ENCODE data around the gene JAKMIP2.
"Not testable (repeated sequence)": the region's sequence is repeated elsewhere in the genome, so short reads cannot be mapped to it uniquely, and the experiment has no call there.

JAKMIP2 gene

GRCh38 chr5:147635882-147636728 lies 146.4 kb downstream of the JAKMIP2 start:
- DNase-seq: no peak
- in situ Hi-C loops (cut with HindIII; ENCODE audit: low pct_ligation_motif_present, low pct_unique_long_range_greater_than_20kb, low sequenced_read_pairs): no loop called here

GRCh38 chr5:147635439-147635838 lies 147.1 kb downstream of the JAKMIP2 start:
- in situ Hi-C loops (cut with HindIII; ENCODE audit: low pct_ligation_motif_present, low pct_unique_long_range_greater_than_20kb, low sequenced_read_pairs); DNase-seq: not testable (repeated sequence)

DNA sequence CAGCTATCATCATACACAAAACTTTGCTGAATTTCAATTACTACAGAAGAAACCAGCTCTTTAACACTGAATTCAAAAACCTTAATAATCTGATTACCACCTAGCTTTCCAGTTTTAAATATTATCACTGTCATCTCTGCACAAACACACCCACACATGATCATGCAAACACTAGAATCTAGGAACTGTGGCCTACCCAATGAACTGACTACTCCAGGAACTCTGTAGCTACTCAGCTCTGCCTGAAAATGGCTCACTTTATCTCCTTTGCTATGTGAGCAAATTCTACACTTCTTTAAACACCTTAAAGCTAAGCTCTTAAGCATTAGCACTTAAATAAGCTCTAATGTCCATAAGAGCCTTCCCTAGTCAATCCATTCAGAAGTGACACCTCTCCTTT lies 149.4 kb downstream of the JAKMIP2 start:
- DNase-seq: no peak
- in situ Hi-C loops (cut with HindIII; ENCODE audit: low pct_ligation_motif_present, low pct_unique_long_range_greater_than_20kb, low sequenced_read_pairs): no loop called here

DNA sequence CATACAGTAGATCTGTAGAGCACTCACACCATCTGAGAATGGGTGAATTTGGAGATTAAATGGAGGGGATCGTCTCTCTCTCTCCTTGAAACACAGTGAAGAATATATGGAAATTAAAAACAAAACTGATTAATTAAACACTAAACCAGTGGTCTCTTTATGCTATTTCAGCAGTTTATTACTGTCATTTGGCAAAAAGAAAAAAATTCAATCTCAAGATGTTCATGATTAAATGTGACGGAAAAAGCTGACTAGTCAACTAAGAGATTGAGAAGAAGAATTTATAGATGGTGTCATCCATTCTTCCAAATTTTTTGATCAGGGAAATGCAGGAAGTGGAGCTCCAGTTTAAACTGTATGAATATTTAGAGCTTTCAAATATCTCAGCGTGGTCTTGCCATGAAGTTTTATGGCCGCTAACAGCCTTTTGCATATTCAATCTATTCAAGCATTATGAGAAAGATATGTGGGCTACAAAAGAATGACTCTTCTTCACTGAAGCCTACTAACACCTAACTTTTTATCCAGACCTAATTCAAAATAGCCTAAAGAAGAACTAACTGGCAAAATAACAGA lies 151.0 kb downstream of the JAKMIP2 start:
- DNase-seq: no peak
- in situ Hi-C loops (cut with HindIII; ENCODE audit: low pct_ligation_motif_present, low pct_unique_long_range_greater_than_20kb, low sequenced_read_pairs): no loop called here

GRCh38 chr5:147629196-147629595 lies 153.3 kb downstream of the JAKMIP2 start:
- in situ Hi-C loops (cut with HindIII; ENCODE audit: low pct_ligation_motif_present, low pct_unique_long_range_greater_than_20kb, low sequenced_read_pairs): no loop called here
- no peak for DNase-seq

DNA sequence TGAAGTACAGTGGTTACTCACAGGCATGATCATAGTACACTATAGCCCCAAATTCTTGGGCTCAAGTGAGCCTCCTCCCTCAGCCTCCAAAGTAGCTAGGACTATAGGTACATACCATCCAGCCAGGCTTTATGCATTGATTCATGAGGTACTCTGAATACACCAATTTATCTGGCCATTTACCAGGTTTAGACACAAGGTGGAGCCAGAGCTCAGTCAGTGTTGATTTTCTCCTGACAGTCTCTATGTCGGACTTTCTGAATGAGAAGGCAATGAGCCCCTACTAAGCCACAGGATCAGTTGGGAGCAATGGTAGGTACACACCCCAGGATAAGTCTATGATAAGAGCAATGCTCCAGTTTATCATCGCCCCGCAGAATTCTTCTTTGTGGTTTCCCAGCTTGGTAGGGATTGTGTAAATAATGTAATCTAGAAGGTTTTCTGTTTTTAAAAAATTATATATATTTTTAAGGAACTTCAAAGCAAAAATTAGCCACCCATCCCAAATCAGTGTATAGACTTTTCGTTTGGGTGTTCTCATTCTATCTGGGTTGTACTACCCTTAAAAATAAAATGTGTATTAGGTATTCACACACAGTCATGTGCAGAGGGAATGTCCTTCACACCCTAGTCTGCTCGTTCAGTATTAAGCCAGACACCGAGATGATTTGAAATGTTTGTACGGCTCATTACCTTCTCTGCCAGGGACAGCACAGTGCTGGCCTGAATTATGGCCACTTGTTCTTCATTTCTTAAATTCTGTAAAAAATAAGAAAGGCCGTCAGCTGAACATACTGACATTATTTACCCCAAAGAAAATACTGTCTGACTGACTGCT lies 154.3 kb downstream of the JAKMIP2 start:
- in situ Hi-C loops (cut with HindIII; ENCODE audit: low pct_ligation_motif_present, low pct_unique_long_range_greater_than_20kb, low sequenced_read_pairs): no loop called here
- DNase-seq: peak; percentile 66

GRCh38 chr5:147626464-147626863 lies 156.1 kb downstream of the JAKMIP2 start:
- no peak for DNase-seq
- in situ Hi-C loops (cut with HindIII; ENCODE audit: low pct_ligation_motif_present, low pct_unique_long_range_greater_than_20kb, low sequenced_read_pairs): no loop called here

GRCh38 chr5:147621016-147621415 lies 161.5 kb downstream of the JAKMIP2 start:
- DNase-seq: no peak
- in situ Hi-C loops (cut with HindIII; ENCODE audit: low pct_ligation_motif_present, low pct_unique_long_range_greater_than_20kb, low sequenced_read_pairs): no loop called here

- no peak for DNase-seq
- in situ Hi-C loops (cut with HindIII; ENCODE audit: low pct_ligation_motif_present, low pct_unique_long_range_greater_than_20kb, low sequenced_read_pairs): no loop called here
These were observed 163.1 kb downstream of the JAKMIP2 start for GRCh38 chr5:147619281-147619878.

DNA sequence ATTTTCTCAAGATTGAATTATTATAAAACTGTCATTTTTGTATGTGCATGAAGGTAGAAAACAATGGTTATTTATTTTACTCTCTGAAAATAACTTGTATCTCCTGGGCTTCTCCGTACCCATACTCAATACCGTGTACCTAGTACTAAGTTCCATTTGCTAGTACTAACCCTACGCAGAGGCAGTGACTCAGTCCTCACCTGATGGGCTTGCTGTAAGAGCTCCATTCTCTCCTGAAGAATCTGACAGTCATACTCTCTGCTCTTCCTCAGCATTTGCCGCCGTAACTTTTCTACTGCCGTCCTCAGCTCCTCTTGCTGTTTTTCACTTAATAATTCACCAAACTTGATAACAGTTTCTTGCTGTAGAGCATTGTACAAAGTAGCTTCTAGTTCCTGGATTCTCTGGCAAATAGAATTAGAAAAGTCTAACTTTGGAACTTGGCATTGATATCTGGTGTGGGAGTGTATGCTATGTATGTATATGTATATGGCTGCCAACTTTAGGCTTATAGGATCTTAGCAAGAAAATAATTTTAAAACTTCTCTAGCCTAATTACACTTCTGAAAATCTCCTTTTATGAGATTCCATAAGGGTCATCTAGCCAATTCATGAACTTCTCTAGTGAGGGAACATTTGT lies 164.7 kb downstream of the JAKMIP2 start:
- DNase-seq: no peak
- in situ Hi-C loops (cut with HindIII; ENCODE audit: low pct_ligation_motif_present, low pct_unique_long_range_greater_than_20kb, low sequenced_read_pairs): no loop called here

- no peak for DNase-seq
- in situ Hi-C loops (cut with HindIII; ENCODE audit: low pct_ligation_motif_present, low pct_unique_long_range_greater_than_20kb, low sequenced_read_pairs): no loop called here
These were observed 165.3 kb downstream of the JAKMIP2 start for GRCh38 chr5:147617191-147617606.

- DNase-seq: no peak
- in situ Hi-C loops (cut with HindIII; ENCODE audit: low pct_ligation_motif_present, low pct_unique_long_range_greater_than_20kb, low sequenced_read_pairs): no loop called here
These were observed 166.1 kb downstream of the JAKMIP2 start for GRCh38 chr5:147616421-147616820.

DNA sequence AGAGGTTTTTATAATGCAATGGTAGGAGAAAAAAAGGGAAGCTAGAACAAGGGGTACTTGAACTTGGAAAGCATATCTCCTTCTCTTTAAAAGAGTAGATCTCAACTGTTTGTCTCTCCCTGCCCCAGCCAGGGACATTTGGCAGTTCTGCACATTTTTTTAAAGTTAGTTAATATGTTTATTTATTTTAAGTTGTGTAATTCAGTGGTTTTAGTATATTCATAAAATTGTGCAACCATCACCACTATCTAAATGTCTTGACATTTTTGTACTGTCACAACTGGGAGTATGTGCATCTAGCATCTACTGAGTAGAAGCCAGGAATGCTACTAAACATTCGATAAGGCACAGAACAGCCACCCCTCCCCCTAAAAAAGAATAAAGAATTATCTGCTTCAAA lies 169.2 kb downstream of the JAKMIP2 start:
- in situ Hi-C loops (cut with HindIII; ENCODE audit: low pct_ligation_motif_present, low pct_unique_long_range_greater_than_20kb, low sequenced_read_pairs): no loop called here
- DNase-seq: no peak

DNA sequence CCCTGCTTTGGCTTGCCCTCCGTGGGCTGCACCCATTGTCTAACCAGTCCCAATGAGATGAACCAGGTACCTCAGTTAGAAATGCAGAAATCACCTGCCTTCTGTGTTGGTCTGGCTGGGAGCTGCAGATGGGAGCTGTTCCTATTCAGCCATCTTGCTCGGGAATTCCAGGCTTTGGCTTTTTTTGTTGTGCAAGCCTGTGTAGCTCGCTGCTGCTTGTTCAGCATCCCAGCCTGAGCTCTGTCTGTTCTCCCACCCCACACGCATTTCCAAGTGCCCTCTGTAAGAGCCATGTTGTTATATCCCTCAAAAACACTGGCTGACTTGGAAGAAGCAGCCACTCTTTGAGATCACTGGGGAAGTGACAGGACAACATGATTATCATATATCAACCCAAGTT lies 171.0 kb downstream of the JAKMIP2 start:
- no peak for DNase-seq

GRCh38 chr5:147610798-147611197 lies 171.7 kb downstream of the JAKMIP2 start:
- no peak for DNase-seq
- in situ Hi-C loops (cut with HindIII; ENCODE audit: low pct_ligation_motif_present, low pct_unique_long_range_greater_than_20kb, low sequenced_read_pairs): no loop called here

More for the DNA sequence above, 171.0 kb downstream of the JAKMIP2 start:
- in situ Hi-C loops (cut with HindIII; ENCODE audit: low pct_ligation_motif_present, low pct_unique_long_range_greater_than_20kb, low sequenced_read_pairs): no loop called here

- no peak for DNase-seq
- in situ Hi-C loops (cut with HindIII; ENCODE audit: low pct_ligation_motif_present, low pct_unique_long_range_greater_than_20kb, low sequenced_read_pairs): no loop called here
These were observed 180.9 kb downstream of the JAKMIP2 start for GRCh38 chr5:147601652-147602051.

- in situ Hi-C loops (cut with HindIII; ENCODE audit: low pct_ligation_motif_present, low pct_unique_long_range_greater_than_20kb, low sequenced_read_pairs): no loop called here
These were observed 191.4 kb downstream of the JAKMIP2 start for GRCh38 chr5:147591120-147591519.

GRCh38 chr5:147590096-147590495 lies 192.4 kb downstream of the JAKMIP2 start:
- in situ Hi-C loops (cut with HindIII; ENCODE audit: low pct_ligation_motif_present, low pct_unique_long_range_greater_than_20kb, low sequenced_read_pairs): no loop called here

More at GRCh38 chr5:147591120-147591519, 191.4 kb downstream of the JAKMIP2 start:
- DNase-seq: no peak

More at GRCh38 chr5:147590096-147590495, 192.4 kb downstream of the JAKMIP2 start:
- no peak for DNase-seq

Measured in ACHN (cell line).